HG03575 (cell line): ENCODE data around the gene CELF4.
A peak's percentile ranks its signal among the peaks of the same experiment; 100 is the strongest.

Experiments used
- ATAC-seq: cut with Tn5 transposase; IDR thresholded peaks from one replicate; pipeline ENCODE4 v1.9.1; 2021; ENCODE audit not compliant: unreplicated experiment, insufficient number of reproducible peaks, low FRiP score; ENCODE audit errors: extremely low read depth

The CELF4 gene

GRCh38 chr18:37551846-37552245, 13.8 kb downstream of the CELF4 start:
- ATAC-seq = no peak

GRCh38 chr18:37551249-37551648, 14.3 kb downstream of the CELF4 start:
- ATAC-seq = no peak

- no peak for ATAC-seq
Observed at GRCh38 chr18:37550118-37550875, 15.3 kb downstream of the CELF4 start.

GRCh38 chr18:37548679-37549289, 16.8 kb downstream of the CELF4 start:
- ATAC-seq = no peak

- no peak for ATAC-seq
Observed at GRCh38 chr18:37547196-37547827, 18.3 kb downstream of the CELF4 start.

GRCh38 chr18:37546651-37547050, 18.9 kb downstream of the CELF4 start:
- no peak for ATAC-seq

GRCh38 chr18:37546272-37546537, 19.4 kb downstream of the CELF4 start:
- ATAC-seq = no peak

GRCh38 chr18:37545461-37546271, 19.9 kb downstream of the CELF4 start:
- no peak for ATAC-seq

GRCh38 chr18:37544713-37545112, 20.9 kb downstream of the CELF4 start:
- no peak for ATAC-seq

GRCh38 chr18:37544217-37544616, 21.4 kb downstream of the CELF4 start:
- no peak for ATAC-seq

- no peak for ATAC-seq
Observed at GRCh38 chr18:37543321-37543720, 22.3 kb downstream of the CELF4 start.

- no peak for ATAC-seq
Observed at GRCh38 chr18:37541517-37541916, 24.1 kb downstream of the CELF4 start.

GRCh38 chr18:37540424-37541138, 25.0 kb downstream of the CELF4 start:
- ATAC-seq = no peak

- no peak for ATAC-seq
Observed at GRCh38 chr18:37539236-37539635, 26.4 kb downstream of the CELF4 start.

- ATAC-seq = no peak
Observed at GRCh38 chr18:37538526-37539205, 26.9 kb downstream of the CELF4 start.

GRCh38 chr18:37537868-37538525, 27.6 kb downstream of the CELF4 start:
- ATAC-seq = peak; percentile 49

GRCh38 chr18:37536656-37537055, 28.9 kb downstream of the CELF4 start:
- ATAC-seq = no peak

- ATAC-seq = no peak
Observed at GRCh38 chr18:37535968-37536367, 29.6 kb downstream of the CELF4 start.
